Skin of body (tissue), 2 donors: ENCODE data around the gene ZNF407. TPM values are rescaled to one million over a fixed set of nuclear protein-coding genes. Genes with fewer than 3 reads are reported as not detected.

Source experiments
- DNase-seq: peaks from one replicate; lab custom pipeline; 2025; lab: John Stamatoyannopoulos, UW
- total RNA-seq: library from RNA; depleted of rRNA; stranded (reverse); fragments of >200 nt; gene quantifications from one replicate; pipeline ENCODE4 v1.2.3, GENCODE V29; 2014

The ZNF407 gene
- total RNA-seq, 1 donor from 2014 or later, result 21.6 TPM

GRCh38 chr18:74790451-74790850 is 192.8 kb downstream of the ZNF407 start:
- no peak for DNase-seq

- no peak for DNase-seq
These were observed 194.0 kb downstream of the ZNF407 start for GRCh38 chr18:74791501-74792194.

- DNase-seq, result no peak
These were observed 196.1 kb downstream of the ZNF407 start for GRCh38 chr18:74793746-74794145.

- no peak for DNase-seq
These were observed 198.1 kb downstream of the ZNF407 start for GRCh38 chr18:74795751-74796150.

- DNase-seq, result no peak
These were observed 198.5 kb downstream of the ZNF407 start for GRCh38 chr18:74796211-74796610.

GRCh38 chr18:74796841-74797576 is 199.3 kb downstream of the ZNF407 start:
- peak; percentile 58 for DNase-seq

GRCh38 chr18:74797577-74798151 is 200.0 kb downstream of the ZNF407 start:
- no peak for DNase-seq

- DNase-seq, result no peak
These were observed 201.9 kb downstream of the ZNF407 start for GRCh38 chr18:74799542-74799941.

- DNase-seq, result no peak
These were observed 202.4 kb downstream of the ZNF407 start for GRCh38 chr18:74800098-74800497.

GRCh38 chr18:74803117-74803516 is 205.4 kb downstream of the ZNF407 start:
- DNase-seq, result no peak

GRCh38 chr18:74803769-74804168 is 206.1 kb downstream of the ZNF407 start:
- DNase-seq, result no peak

GRCh38 chr18:74804677-74805076 is 207.0 kb downstream of the ZNF407 start:
- no peak for DNase-seq

GRCh38 chr18:74806073-74806472 is 208.4 kb downstream of the ZNF407 start:
- DNase-seq, result no peak

GRCh38 chr18:74806700-74807416 is 209.2 kb downstream of the ZNF407 start:
- DNase-seq, result no peak

- no peak for DNase-seq
These were observed 219.9 kb downstream of the ZNF407 start for GRCh38 chr18:74817576-74817975.

GRCh38 chr18:74818516-74819175 is 221.0 kb downstream of the ZNF407 start:
- no peak for DNase-seq

- DNase-seq, result no peak
These were observed 221.9 kb downstream of the ZNF407 start for GRCh38 chr18:74819433-74820059.

GRCh38 chr18:74820160-74820780 is 222.6 kb downstream of the ZNF407 start:
- DNase-seq, result no peak

GRCh38 chr18:74825460-74825859 is 227.8 kb downstream of the ZNF407 start:
- DNase-seq, result no peak

GRCh38 chr18:74826572-74826971 is 228.9 kb downstream of the ZNF407 start:
- DNase-seq, result no peak
